A673 (cell line): ENCODE measurements around the gene FARP1. TPM values are rescaled to one million over a fixed set of nuclear protein-coding genes. Genes with fewer than 3 reads are reported as not detected.

ENCODE experiments used
- BruUV-seq: library from RNA; stranded (reverse); fragments of 400-500 nt; replicated peaks from 2 replicates; lab custom pipeline; 2021; lab: Mats Ljungman, UMichigan
- CTCF ChIA-PET: fragments of 300-600 bp; sonication (Branson Sonifier 250); formaldehyde crosslinking; loops from one replicate; lab custom pipeline; 2022; ENCODE audit warnings: antibody characterized with exemption; lab: Charles Lee
- POLR2A ChIA-PET: fragments of 300-600 bp; sonication (Branson Sonifier 250); formaldehyde crosslinking; loops from one replicate; lab custom pipeline; 2022; ENCODE audit warnings: antibody characterized with exemption; ENCODE audit not compliant: low non-redundant PET; lab: Charles Lee
- DNase-seq: peaks from one replicate; pipeline ENCODE4 v3.0.0-alpha.2; 2015; ENCODE audit warnings: low spot score
- H3K27ac ChIP-seq: fragments of 200-600 bp; sonication (generic); 2 replicates; pipeline ENCODE4 v1.5.1; 2016; ENCODE audit warnings: mixed run types, low read depth, mild to moderate bottlenecking, mixed read lengths, antibody characterized with exemption, low read length; ENCODE audit not compliant: poor library complexity, severe bottlenecking
- H3K27me3 ChIP-seq: fragments of 200-600 bp; sonication (generic); replicated peaks from 2 replicates; pipeline ENCODE4 v1.6.1; 2017; ENCODE audit warnings: mixed run types, low read depth, mild to moderate bottlenecking, mixed read lengths, antibody characterized with exemption, low read length; ENCODE audit not compliant: insufficient read depth, poor library complexity
- H3K36me3 ChIP-seq: fragments of 200-600 bp; sonication (generic); 2 replicates; pipeline ENCODE4 v1.6.1; 2016; ENCODE audit warnings: mixed run types, mild to moderate bottlenecking, mixed read lengths, antibody characterized with exemption, low read length; ENCODE audit not compliant: insufficient read depth, poor library complexity, severe bottlenecking
- H3K4me1 ChIP-seq: fragments of 200-600 bp; sonication (generic); 2 replicates; pipeline ENCODE4 v1.6.1; 2017; ENCODE audit warnings: mixed run types, mild to moderate bottlenecking, mixed read lengths, antibody characterized with exemption, low read length; ENCODE audit not compliant: insufficient read depth, poor library complexity, severe bottlenecking
- H3K4me3 ChIP-seq: fragments of 200-600 bp; sonication (generic); 2 replicates; pipeline ENCODE4 v1.5.1; 2016; ENCODE audit warnings: low read depth, mixed run types, mild to moderate bottlenecking, mixed read lengths, low read length; ENCODE audit not compliant: poor library complexity, severe bottlenecking
- H3K9me3 ChIP-seq: fragments of 200-600 bp; sonication (generic); 2 replicates; pipeline ENCODE4 v1.6.1; 2016; ENCODE audit warnings: mixed run types, low read depth, mild to moderate bottlenecking, mixed read lengths, antibody characterized with exemption, low read length; ENCODE audit not compliant: poor library complexity, severe bottlenecking
- CTCF ChIP-seq: fragments of 300-800, 200-600 bp; sonication (generic); conservative IDR thresholded peaks from 2 replicates; pipeline ENCODE4 v1.5.1; 2017; ENCODE audit warnings: low read depth, mild to moderate bottlenecking, antibody characterized with exemption, low read length, moderate library complexity, mixed read lengths
- EZH2 ChIP-seq: fragments of 200-600 bp; sonication (generic); IDR thresholded peaks from 2 replicates; pipeline ENCODE4 v1.6.1; 2017; ENCODE audit warnings: borderline replicate concordance, low read depth, mild to moderate bottlenecking, mixed read lengths, antibody characterized with exemption, low read length; ENCODE audit not compliant: poor library complexity, severe bottlenecking
- intact Hi-C: fragments of 100-400 bp; cut with micrococcal nuclease; formaldehyde crosslinking; loops from one replicate; pipeline ENCODE4 v1.10.0; 2022; ENCODE audit not compliant: unreplicated experiment
- total RNA-seq: library from RNA; stranded (reverse); gene quantifications from 2 replicates; pipeline ENCODE4 v1.2.3, GENCODE V29; 2021

FARP1 gene
- total RNA-seq, 1 experiment from 2014 or later, result 177 TPM

DNA sequence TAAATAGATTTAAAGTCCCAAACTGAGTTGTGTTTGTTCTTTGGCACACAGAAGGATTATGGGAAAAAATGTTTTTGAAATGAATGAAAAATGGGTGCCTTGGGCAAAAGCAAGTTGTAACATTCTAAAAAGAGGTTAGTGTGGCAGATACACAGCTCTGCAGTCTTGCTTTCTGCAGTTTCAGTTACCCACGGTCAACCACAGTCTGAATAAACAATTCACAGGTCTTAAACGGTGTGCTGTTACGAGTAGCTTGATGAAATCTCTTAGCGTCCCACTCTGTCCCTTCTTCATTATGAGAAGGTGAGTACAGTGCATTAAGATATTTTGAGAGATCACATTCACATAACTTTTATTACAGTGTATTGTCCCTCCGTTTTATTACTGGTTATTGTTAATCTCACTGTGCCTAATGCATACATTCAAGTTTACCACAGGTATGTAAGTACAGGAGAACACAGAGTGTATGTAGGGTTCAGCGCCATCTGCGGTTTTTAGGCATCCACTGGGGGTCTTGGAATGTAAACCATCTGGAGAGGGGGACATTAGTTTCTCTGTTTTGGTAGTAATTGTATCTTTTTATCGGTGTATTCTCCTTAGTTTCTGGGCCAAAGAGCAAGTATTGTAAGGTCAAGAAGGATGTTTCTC, 8.1 kb downstream of the FARP1 start:
- Histone ChIP-seq H3K27ac (no peak overlapping the region), H3K4me3 (no peak overlapping the region), H3K4me1 (peaks cover 24% of the 10 kb centered on the region), H3K36me3 (no peaks in the 10 kb centered on the region), H3K27me3 (no peaks in the 10 kb centered on the region), H3K9me3 (no peaks in the 10 kb centered on the region)
- TF ChIP-seq EZH2, result no peak
- no peak for TF ChIP-seq CTCF
- intact Hi-C loops, result no loop called here
- ChIA-PET CTCF (no interaction called here), POLR2A (no interaction called here)
- no peak for DNase-seq
- no TSS peak for BruUV-seq

GRCh38 chr13:98155475-98156109, 12.7 kb downstream of the FARP1 start:
- ChIA-PET POLR2A (interaction anchor here (0.6 kb wide), 1 partner anchor 46 kb away, joined by 3 read pairs; no protein-coding TSS in a partner anchor), CTCF (interaction anchor here (0.6 kb wide), 1 partner anchor 17 kb away, joined by 3 read pairs; no protein-coding TSS in a partner anchor)
- intact Hi-C loops, result no loop called here
- Histone ChIP-seq H3K27me3 (no peaks in the 10 kb centered on the region), H3K9me3 (no peaks in the 10 kb centered on the region), H3K4me3 (no peak overlapping the region), H3K4me1 (peaks cover 21% of the 10 kb centered on the region), H3K27ac (no peak overlapping the region), H3K36me3 (no peaks in the 10 kb centered on the region)
- no peak for TF ChIP-seq CTCF
- no peak for TF ChIP-seq EZH2
- no TSS peak for BruUV-seq
- DNase-seq, result peak; percentile 75

DNA sequence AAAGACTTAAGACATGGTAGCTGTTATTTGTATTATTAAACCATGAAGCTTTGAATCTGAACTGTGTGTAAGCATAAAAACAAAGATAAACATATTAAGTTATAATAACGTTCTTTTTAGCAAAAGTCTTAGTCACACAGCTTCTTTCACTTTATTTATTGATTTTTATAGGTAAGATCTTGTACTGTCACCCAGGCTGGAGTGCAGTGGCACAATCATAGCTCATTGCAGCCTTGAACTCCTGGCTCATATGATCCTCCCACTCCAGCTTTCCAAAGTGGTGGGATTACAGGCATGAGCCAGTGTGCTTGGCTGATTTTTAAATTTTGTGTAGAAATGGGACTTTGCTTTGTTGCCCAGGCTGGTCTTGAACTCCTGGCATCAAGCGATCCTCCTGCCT, 13.4 kb downstream of the FARP1 start:
- Histone ChIP-seq H3K27me3 (no peaks in the 10 kb centered on the region), H3K36me3 (no peaks in the 10 kb centered on the region), H3K4me3 (no peak overlapping the region), H3K4me1 (peaks cover 21% of the 10 kb centered on the region), H3K27ac (no peak overlapping the region), H3K9me3 (no peaks in the 10 kb centered on the region)
- ChIA-PET POLR2A (no interaction called here), CTCF (no interaction called here)
- BruUV-seq, result no TSS peak
- intact Hi-C loops, result no loop called here
- TF ChIP-seq EZH2 (no peak), CTCF (no peak)
- DNase-seq, result no peak
